Cardiac fibroblast (primary cell): Measurements from ENCODE around the gene SP8.

ENCODE experiments used
- DNase-seq, 2 donors: peaks; one replicate each; pipeline versions ENCODE4 v3.0.0 to v3.0.0-alpha.2; 2010; ENCODE audit warnings: low read depth in 2 of 2
- H3K4me3 ChIP-seq, 2 donors: replicated peaks in 1 of 2; 1 replicate in 1 of 2; 2 replicates in 1 of 2; pipeline ENCODE4 v1.5.1; 2011; ENCODE audit warnings: low read depth in 2 of 2, low read length in 2 of 2, mild to moderate bottlenecking in 2 of 2, moderate library complexity in 1 of 2
- TF ChIP-seq, protein P1 (sequence below): IDR thresholded peaks from one replicate; pipeline ENCODE4 v1.5.1; 2011; ENCODE audit warnings: low read depth, mild to moderate bottlenecking, low read length, inconsistent platforms

The SP8 gene

DNA sequence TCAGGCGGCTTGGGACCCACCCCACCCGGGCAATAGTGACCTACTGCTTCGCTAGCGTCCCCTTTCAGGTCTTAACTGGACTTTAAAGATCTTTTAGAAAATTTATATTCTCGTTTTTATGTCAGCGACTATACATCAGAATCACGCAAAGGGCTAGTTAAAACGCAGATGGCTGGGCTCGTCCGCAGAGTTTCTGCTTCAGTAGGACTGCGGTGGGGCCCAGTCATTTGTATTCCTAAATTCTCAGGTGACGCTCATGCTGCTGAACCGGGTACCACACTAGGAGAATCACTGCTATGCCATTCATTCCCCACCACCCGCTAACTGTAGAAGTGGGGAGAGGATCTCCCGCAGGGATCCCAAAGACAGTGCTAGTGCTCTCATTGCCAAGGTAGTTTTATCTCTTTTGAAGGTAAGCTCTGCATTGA lies 12.0 kb upstream of the SP8 start:
- DNase-seq, result no peak

DNA sequence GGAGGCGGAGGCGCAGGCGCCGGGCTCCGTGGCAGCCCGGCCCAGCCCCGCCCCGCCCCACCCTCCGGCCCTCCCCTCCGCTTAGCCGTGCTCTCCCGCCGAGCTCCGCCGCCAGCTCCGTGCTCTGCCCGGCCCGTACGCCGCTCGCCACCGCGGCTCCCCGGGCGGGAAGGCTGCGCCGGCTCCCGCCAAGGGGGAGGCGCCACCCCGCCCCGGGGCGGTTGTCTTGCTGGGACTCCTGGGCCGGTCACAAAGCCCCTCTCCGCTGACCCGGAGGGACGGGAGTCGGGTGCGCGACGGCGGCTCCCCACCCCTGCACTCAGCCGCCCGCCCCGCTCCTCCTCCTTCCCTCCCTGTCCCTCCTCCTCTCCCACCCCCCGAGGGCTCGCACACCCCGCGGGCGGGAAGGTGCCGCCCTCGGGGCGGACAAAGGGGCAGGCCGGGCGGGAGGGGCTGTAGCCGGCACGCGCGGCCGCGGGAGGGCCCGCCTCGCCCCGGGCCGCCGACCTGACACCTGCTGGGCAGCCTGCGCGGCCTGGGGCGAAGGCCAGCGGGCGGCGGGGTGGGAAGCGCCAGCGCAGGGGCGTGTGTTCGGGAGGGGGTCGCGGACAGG lies 11.5 kb upstream of the SP8 start:
- TF ChIP-seq, protein P1, sequence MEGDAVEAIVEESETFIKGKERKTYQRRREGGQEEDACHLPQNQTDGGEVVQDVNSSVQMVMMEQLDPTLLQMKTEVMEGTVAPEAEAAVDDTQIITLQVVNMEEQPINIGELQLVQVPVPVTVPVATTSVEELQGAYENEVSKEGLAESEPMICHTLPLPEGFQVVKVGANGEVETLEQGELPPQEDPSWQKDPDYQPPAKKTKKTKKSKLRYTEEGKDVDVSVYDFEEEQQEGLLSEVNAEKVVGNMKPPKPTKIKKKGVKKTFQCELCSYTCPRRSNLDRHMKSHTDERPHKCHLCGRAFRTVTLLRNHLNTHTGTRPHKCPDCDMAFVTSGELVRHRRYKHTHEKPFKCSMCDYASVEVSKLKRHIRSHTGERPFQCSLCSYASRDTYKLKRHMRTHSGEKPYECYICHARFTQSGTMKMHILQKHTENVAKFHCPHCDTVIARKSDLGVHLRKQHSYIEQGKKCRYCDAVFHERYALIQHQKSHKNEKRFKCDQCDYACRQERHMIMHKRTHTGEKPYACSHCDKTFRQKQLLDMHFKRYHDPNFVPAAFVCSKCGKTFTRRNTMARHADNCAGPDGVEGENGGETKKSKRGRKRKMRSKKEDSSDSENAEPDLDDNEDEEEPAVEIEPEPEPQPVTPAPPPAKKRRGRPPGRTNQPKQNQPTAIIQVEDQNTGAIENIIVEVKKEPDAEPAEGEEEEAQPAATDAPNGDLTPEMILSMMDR, result no peak
- DNase-seq, result peak in 1 of 2 donors; percentile 24
- peak overlapping the region; percentile 8 to 47 for H3K4me3 ChIP-seq

More for the DNA sequence above, 12.0 kb upstream of the SP8 start:
- TF ChIP-seq, protein P1, result no peak
- no peak overlapping the region for H3K4me3 ChIP-seq

DNA sequence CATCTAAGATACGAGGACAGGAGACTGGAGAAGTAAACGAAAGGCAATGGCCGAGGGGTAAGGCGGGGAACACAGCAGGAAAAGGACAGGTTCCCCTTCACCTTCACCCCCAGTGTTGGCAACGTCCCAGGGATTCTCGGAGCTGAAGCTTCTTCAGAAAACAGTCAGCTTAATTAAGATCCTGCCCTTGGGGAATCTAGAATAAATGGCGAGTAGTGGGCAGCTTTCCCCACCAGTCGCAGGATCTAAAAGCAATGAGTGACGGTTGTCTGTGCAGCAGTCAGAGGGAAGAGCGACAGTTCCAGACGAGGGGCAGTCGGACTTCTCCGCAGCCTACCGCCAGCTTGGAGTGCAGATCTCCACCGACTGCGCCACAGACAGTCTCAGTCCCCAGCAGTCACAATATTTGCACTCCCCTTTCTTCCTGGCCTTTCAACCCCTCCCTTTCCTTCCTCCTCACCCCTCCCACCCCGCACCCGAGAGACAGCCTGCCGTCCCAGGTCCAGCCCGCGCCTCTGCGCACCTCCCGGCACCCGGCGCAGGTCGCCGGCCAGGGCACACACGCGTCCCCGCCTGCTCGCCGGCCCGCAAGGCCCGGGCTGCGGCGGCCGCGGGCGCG lies 10.9 kb upstream of the SP8 start:
- TF ChIP-seq, protein P1, result no peak
- DNase-seq, result no peak
- H3K4me3 ChIP-seq, result peak overlapping the region; percentile 41 to 47

DNA sequence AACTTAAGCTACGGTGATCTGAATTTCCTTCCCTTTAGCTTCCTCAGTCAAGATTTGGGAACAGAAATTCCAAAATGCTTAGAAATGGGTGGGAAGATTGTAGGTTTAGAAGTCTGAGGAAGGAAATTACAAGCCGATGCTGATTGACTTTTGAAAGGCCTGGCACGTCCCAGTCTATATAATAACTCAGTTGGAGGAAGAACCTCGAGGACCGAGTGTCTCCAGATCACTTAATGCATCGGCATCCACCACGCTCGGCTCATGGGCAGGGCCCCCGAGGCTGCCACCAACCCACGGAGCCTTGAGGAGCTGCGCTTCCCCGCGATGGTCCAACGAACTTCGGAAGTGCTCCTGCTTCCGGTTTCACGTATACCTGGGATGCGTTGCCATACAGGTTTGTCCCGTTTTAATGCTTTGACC lies 10.4 kb upstream of the SP8 start:
- no peak overlapping the region for H3K4me3 ChIP-seq
- DNase-seq, result no peak

DNA sequence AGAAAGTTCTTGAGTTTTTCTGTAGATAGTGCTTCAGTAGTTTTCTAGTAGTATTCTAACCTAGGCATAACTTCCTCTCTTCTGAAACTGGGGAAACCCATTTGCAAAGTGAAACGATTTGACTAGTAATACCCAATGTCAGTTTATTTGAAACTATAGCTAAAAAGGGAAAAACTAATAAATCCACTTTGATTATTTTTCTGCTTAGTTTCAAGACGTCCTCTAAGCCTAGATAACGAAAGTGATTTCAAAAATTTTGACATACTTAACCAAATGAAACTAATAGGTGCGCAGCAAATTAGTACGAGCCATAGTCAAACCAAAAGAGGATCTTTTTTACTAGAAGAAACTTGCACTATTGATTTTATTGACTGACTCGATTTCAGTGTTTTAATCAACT lies 9.8 kb upstream of the SP8 start:
- TF ChIP-seq, protein P1, result no peak
- DNase-seq, result no peak
- no peak overlapping the region for H3K4me3 ChIP-seq

More for the DNA sequence above, 10.4 kb upstream of the SP8 start:
- TF ChIP-seq, protein P1, result no peak

DNA sequence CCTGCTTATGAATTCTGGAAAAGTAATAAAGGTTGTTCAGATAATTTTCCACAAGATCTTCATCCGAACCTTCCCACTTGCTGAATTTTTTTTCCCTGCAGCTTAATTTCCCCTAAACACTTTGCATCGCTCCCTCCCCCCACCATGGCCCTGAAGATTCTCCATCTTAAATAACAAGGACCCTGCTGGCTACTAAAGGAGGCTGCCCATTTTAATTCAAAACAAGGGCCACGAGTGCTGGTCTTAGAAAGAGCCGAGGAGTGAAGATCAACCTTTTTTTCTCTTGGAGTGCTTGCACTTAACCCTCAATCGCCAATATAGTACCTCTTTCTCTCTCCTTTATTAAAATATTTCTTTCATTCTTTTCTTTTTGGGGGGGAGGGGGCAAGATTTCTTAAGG lies 9.2 kb upstream of the SP8 start:
- H3K4me3 ChIP-seq, result no peak overlapping the region
- TF ChIP-seq, protein P1, result no peak
- no peak for DNase-seq

DNA sequence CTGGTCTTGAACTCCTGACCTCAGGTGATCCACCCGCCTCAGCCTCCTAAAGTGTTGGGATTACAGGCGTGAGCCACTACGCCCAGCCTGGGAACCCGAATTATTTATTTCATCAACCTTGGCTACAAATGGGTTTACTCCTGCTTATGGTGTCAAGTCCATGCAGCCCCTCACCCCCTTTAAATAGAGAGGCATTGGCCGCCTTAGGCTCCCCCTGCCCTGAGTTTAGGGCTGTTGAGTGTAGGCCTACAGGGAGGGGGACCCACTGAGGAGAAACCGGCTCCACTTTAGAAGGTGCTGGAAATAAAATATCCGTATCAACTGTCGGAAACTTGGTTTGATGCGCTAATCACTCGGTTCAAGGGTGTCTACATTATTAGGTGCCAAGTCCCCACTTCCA lies 8.7 kb upstream of the SP8 start:
- no peak overlapping the region for H3K4me3 ChIP-seq
- TF ChIP-seq, protein P1, result no peak

More for the DNA sequence above, 8.7 kb upstream of the SP8 start:
- no peak for DNase-seq
